ENCODE measurements around the gene C1QTNF6.
"Not testable (repeated sequence)": the region's sequence is repeated elsewhere in the genome, so short reads cannot be mapped to it uniquely, and the experiment has no call there.

Gene C1QTNF6

GRCh38 chr22:37206841-37207821 lies 19.1 kb upstream of the C1QTNF6 start:
- no peak for DNase-seq

DNA sequence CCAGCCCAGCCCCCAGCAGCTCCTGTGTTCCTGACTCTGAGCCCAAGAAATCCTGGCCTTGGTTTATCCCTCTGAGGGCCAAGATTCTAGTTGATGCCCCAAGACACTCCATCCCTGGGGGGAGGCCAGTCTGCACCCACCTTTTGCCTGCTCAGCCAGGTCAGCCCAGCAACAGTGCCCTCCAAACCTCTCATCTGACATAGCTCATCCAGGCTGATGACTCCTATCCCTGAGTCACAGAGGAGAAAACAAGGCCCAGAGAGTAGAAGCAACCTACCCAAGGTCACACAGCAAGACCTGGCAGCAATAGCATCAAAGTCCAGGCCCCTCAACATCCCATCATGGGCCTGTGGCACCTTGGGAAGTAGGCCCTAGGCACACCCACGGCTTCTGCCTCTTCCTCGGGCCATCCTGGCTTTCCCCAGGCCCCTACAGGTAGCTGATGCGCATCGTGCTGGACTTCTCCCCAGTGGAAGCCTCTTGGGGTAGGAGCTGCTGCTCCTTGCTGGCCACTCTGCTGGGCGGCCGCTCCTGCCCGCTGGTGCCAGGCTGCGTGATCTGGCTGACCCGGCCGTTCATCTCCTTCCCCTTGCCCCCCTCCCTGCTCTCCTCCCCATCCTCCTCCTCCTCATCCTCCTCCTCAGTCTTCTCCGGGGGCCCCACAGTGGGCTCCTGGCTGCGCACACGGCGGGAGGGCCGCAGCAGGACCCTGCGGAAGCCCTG lies 18.2 kb upstream of the C1QTNF6 start:
- DNase-seq: no peak

DNA sequence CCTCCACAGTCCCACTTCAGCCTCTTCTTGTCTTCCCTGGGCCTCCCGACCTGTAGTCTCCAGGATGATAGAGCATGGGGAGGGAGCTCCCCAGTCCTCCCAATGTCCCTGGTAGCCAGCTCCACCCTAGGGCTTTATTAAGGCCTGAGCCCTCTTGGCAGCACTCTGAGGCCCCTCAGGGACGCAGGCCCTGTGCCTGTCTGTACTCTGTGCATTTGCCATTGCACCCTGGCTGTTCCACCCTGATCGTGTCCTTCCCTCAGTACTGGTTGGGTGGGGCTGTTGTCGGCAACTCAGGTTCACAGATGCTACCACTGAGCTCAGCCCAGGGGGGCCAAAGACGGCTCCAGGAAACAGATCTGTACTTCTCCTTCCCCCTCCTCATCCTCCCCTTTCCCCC lies 17.0 kb upstream of the C1QTNF6 start:
- DNase-seq: no peak

DNA sequence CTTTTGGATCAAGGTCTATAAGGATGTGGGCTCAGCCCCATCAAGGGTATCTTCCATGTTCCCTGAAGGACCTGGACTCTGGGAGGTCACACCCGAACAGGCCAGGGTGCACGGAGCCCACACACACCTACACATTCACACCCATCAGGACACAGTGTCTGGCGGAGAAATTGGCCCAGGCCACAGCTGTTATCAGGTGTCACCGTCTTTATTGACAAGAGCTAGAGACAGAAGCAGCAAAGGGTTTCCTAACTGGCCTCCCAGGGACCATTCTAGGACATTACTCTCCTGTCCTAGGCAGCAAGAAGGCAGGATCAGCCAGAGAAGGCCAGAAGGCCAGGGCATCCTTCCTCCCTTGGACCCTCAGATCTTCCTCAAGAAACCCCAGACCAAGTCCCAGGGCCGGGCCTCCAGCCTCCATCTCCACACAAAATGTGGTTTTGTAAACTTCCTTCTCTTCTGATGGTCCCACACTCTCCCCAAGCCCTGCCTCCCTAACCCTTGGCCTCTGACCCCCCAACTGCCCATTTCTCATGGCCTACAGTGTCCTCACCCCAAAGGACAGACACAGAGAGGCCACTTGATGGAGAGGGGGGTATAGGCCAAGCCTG lies 16.1 kb upstream of the C1QTNF6 start:
- no peak for DNase-seq

DNA sequence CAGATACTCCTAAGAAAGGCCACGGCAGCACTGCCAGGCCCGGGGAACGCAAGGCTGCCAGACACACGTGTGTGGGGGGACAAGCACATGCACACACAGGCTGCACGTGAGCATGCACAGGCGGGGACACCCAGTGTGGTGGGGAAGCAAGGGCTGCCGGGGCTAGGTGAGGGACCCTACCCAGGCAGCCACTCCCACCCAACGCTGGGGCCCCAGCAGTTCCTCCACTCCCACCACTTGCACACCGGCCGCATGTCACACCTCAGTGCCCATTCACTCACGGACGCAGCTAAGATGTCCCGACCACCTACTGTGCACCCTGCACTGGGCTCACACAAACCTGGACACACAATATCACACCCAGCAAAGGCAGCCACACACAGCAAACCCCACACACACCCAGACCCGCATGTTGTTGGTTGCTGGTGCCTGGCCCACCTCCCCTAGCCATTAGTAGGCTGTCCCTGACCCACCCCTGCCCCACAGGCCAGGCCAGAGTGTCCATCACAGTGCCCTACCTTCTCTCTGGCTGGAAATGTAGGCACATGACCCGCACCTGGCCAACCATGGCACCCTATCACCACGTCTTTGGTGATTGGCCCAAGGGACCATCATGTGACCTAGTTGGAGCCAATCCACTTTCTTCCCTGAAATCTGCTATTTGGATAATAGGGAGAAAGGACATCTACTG lies 15.5 kb upstream of the C1QTNF6 start:
- DNase-seq: no peak

GRCh38 chr22:37202716-37203115 lies 14.7 kb upstream of the C1QTNF6 start:
- DNase-seq: no peak

- DNase-seq: no peak
These were observed 14.0 kb upstream of the C1QTNF6 start for GRCh38 chr22:37202001-37202555.

DNA sequence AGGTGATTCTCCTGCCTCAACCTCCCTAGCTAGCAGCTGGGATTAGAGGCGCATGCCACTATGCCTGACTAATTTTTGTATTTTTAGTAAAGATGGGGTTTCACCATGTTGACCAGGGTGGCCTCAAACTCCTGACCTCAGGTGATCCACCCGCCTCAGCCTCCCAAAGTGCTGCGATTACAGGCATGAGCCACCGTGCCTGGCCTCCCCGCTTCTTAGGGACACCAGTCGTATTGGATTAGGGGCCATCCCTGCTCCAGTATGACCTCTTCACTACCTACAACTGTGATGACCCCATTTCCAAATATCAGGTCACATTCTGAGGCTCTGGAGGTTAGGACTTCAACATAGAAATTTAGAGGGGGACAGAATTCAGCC lies 13.4 kb upstream of the C1QTNF6 start:
- DNase-seq: not testable (repeated sequence)

GRCh38 chr22:37199760-37200108 lies 11.7 kb upstream of the C1QTNF6 start:
- no peak for DNase-seq

DNA sequence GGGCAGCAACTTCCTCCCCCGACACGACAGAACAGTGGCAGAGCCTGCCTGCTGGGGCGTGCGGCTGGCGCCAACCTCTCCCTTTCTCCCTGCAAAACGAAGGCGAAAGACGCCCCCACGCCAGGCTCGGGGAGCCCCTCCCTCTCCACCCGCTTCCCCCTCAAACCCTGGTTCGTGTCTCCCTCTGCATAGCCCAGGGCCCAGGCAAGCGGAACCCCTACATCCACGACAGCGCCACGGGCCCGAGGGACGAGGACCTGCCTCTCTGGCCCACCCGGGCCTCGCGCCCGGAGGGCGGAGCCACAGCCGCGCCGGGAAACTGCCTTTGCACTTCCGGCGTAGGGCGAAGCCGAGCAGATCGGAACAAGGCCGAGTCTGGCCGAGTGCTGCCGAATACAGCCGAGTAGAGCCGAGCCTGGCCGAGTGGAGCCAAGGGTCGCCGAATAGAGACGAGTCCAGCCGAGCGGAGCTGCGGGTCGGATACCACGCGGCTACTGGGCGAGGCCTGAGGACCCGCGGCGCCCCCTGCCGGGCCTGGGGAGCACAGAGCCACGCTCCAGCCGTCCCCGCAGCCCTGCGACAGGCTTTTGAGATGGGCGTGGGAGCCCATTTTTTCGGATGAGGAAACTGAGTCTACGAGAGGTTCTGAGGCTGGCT lies 11.2 kb upstream of the C1QTNF6 start:
- peak; percentile 99 for DNase-seq

- peak; percentile 84 for DNase-seq
These were observed 10.4 kb upstream of the C1QTNF6 start for GRCh38 chr22:37198258-37199102.

GRCh38 chr22:37197451-37198257 lies 9.6 kb upstream of the C1QTNF6 start:
- DNase-seq: no peak

- no peak for DNase-seq
These were observed 8.7 kb upstream of the C1QTNF6 start for GRCh38 chr22:37196539-37197450.

GRCh38 chr22:37195921-37196320 lies 7.9 kb upstream of the C1QTNF6 start:
- no peak for DNase-seq

DNA sequence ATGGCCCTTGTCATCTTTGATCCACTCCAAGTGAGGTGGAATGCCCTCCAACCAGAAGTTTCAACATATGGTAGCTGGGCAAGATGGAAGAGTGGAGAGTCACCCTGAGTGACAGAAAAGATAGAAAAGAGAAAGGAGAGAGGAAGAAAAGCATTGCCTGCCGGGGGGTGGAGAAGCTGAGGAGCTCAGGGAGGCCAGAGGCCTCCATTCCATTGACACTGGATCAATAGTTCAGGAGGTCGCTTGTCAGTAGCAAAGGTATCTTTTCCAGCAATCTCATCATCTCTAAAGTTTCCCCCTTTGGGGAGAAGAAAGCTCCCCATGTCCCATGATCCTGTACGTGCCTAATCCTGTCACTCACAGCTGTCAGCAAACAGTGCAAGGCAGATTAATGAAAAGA lies 6.7 kb upstream of the C1QTNF6 start:
- DNase-seq: no peak

GRCh38 chr22:37193629-37194191 lies 5.7 kb upstream of the C1QTNF6 start:
- DNase-seq: no peak

DNA sequence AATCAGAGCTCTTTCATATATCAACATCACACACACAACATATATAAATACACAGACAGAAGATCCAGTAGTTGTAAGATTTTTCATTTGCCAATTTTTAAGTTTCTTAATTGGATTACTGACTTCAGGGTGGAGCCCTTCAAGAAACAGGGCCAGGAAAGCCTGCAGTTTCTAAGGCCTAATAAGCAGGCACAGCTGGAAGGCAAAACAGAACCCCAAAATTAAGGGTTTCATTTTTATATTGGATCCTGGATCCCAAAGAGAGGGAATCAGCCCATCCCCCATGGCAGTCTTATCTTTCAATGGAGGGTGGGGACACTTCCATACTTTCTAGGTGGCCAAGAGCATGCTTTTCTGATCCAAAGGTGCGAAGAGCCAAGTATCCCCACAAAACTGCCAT lies 4.7 kb upstream of the C1QTNF6 start:
- DNase-seq: no peak

GRCh38 chr22:37192204-37192603 lies 4.2 kb upstream of the C1QTNF6 start:
- no peak for DNase-seq

DNA sequence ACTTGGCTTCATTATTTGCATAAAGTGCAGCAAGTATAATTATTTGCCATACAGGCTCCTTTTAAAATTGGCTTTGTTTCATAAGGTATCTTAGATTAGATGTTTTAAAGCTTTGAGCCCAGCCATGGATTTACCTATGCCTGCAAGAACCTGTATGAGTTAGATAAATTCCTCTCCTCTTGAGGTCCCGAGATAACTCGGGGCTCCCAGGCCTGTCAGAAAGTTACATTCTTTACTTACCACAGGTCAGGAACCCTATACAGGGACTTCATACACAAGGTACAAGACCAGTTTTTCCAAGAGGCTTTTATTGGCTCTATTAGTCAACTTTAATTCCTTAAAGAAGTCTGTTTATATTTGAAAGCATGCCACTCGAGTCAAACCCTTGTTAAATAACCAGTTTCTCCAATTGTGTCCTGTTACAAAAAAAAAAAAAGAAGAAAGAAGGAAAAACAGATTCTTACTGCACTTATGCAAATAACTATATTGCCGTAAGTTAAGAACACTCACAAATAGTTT lies 2.3 kb upstream of the C1QTNF6 start:
- DNase-seq: no peak
